ENCODE results near the gene SPHK2. TPM values are rescaled to one million over a fixed set of nuclear protein-coding genes. Genes with fewer than 3 reads are reported as not detected.

Gene SPHK2
- total RNA-seq, 4 donors from 2014 or later: 7.2 to 17.9 (median 13.7) TPM

GRCh38 chr19:48641850-48642249 lies 22.5 kb downstream of the SPHK2 start:
- Histone ChIP-seq H3K27me3 (no peaks in the 10 kb centered on the region), H3K4me1 (peaks cover 0 to 51% (median 23%) of the 10 kb centered on the region in 3 donors), H3K4me3 (no peak overlapping the region), H3K27ac (no peak overlapping the region), H3K36me3 (no peaks in the 10 kb centered on the region), H3K9me3 (no peaks in the 10 kb centered on the region)
- 80% methylated on average over 1 of the region's 2 CpGs; no CpG with 5 or more reads in 1 of the 2 donors for WGBS, 2 donors (ENCODE audit: low coverage in 1 of 2)
- TF ChIP-seq POLR2A (IDR thresholded peaks at IDR 0.05) (no peak), EP300 (IDR thresholded peaks at IDR 0.05) (no peak), CTCF (IDR thresholded peaks at IDR 0.05) (no peak), POLR2AphosphoS5 (IDR thresholded peaks at IDR 0.05) (no peak)
- ATAC-seq: no peak

GRCh38 chr19:48642862-48643261 lies 23.6 kb downstream of the SPHK2 start:
- TF ChIP-seq CTCF (IDR thresholded peaks at IDR 0.05) (no peak), EP300 (IDR thresholded peaks at IDR 0.05) (no peak), POLR2AphosphoS5 (IDR thresholded peaks at IDR 0.05) (no peak), POLR2A (IDR thresholded peaks at IDR 0.05) (no peak)
- no peak overlapping the region for H3K4me3 ChIP-seq
- WGBS, 2 donors (ENCODE audit: low coverage in 1 of 2): 87 to 93% methylated on average over 4 to 5 of the region's 5 CpGs
- no peaks in the 10 kb centered on the region for H3K9me3 ChIP-seq
- no peak for ATAC-seq
- H3K27me3 ChIP-seq: no peaks in the 10 kb centered on the region
- H3K27ac ChIP-seq: no peak overlapping the region
- H3K4me1 ChIP-seq: peaks cover 0 to 51% (median 23%) of the 10 kb centered on the region in 3 donors
- H3K36me3 ChIP-seq: no peaks in the 10 kb centered on the region

- peaks cover 0 to 40% (median 16%) of the 10 kb centered on the region in 3 donors for H3K4me1 ChIP-seq
- H3K9me3 ChIP-seq: no peaks in the 10 kb centered on the region
- peak overlapping the region in 3 of 4 donors; percentile 89 to 94 (median 93) for H3K27ac ChIP-seq
- ATAC-seq: no peak
- no peaks in the 10 kb centered on the region for H3K36me3 ChIP-seq
- H3K27me3 ChIP-seq: no peaks in the 10 kb centered on the region
- TF ChIP-seq POLR2AphosphoS5 (IDR thresholded peaks at IDR 0.05) (no peak), CTCF (IDR thresholded peaks at IDR 0.05) (no peak), POLR2A (IDR thresholded peaks at IDR 0.05) (no peak), EP300 (IDR thresholded peaks at IDR 0.05) (no peak)
- peak overlapping the region in 1 of 2 donors; percentile 59 for H3K4me3 ChIP-seq
- WGBS, 2 donors (ENCODE audit: low coverage in 1 of 2): no CpG with 5 or more reads among the region's 4 CpGs
Measured at GRCh38 chr19:48644355-48644754, 25.0 kb downstream of the SPHK2 start.

GRCh38 chr19:48644839-48645619 lies 25.7 kb downstream of the SPHK2 start:
- H3K27me3 ChIP-seq: no peaks in the 10 kb centered on the region
- no peaks in the 10 kb centered on the region for H3K36me3 ChIP-seq
- H3K9me3 ChIP-seq: no peaks in the 10 kb centered on the region
- peak overlapping the region; percentile 87 to 94 (median 91) for H3K27ac ChIP-seq
- peak; percentile 78 for ATAC-seq
- TF ChIP-seq CTCF (IDR thresholded peaks at IDR 0.05): no peak
- TF ChIP-seq EP300 (IDR thresholded peaks at IDR 0.05): no peak
- no peak for TF ChIP-seq POLR2AphosphoS5 (IDR thresholded peaks at IDR 0.05)
- no peak for TF ChIP-seq POLR2A (IDR thresholded peaks at IDR 0.05)
- 3 to 10% methylated on average over 8 to 10 of the region's 25 CpGs for WGBS, 2 donors (ENCODE audit: low coverage in 1 of 2)
- peaks cover 0 to 34% (median 16%) of the 10 kb centered on the region in 3 donors for H3K4me1 ChIP-seq
- peak overlapping the region; percentile 59 to 80 for H3K4me3 ChIP-seq

GRCh38 chr19:48645620-48646000 lies 26.3 kb downstream of the SPHK2 start:
- Histone ChIP-seq H3K4me1 (peaks cover 0 to 34% (median 16%) of the 10 kb centered on the region in 3 donors), H3K4me3 (peak overlapping the region; percentile 59 to 80), H3K27ac (peak overlapping the region; percentile 87 to 94 (median 91)), H3K9me3 (no peaks in the 10 kb centered on the region), H3K27me3 (no peaks in the 10 kb centered on the region), H3K36me3 (no peaks in the 10 kb centered on the region)
- TF ChIP-seq POLR2A (IDR thresholded peaks at IDR 0.05): no peak
- TF ChIP-seq EP300 (IDR thresholded peaks at IDR 0.05): no peak
- no peak for TF ChIP-seq POLR2AphosphoS5 (IDR thresholded peaks at IDR 0.05)
- no peak for TF ChIP-seq CTCF (IDR thresholded peaks at IDR 0.05)
- ATAC-seq: peak; percentile 1
- 0 to 2% methylated on average over 4 to 6 of the region's 6 CpGs for WGBS, 2 donors (ENCODE audit: low coverage in 1 of 2)

All from gastroesophageal sphincter (tissue), 4 donors.